ENCODE results near the gene TMEM30B.

TMEM30B gene

GRCh38 chr14:61254808-61255526, 26.2 kb downstream of the TMEM30B start:
- DNase-seq (ENCODE audit: low read depth in 2 of 2) = no peak
- no peak overlapping the region for H3K4me3 ChIP-seq (replicated peaks in 1 of 2; ENCODE audit: low read depth in 2 of 2, low read length in 2 of 2)
- no peak for TF ChIP-seq CTCF (IDR thresholded peaks at IDR 0.05; ENCODE audit: low read depth, low read length)

- no peak for TF ChIP-seq CTCF (IDR thresholded peaks at IDR 0.05; ENCODE audit: low read depth, low read length)
- no peak for DNase-seq (ENCODE audit: low read depth in 2 of 2)
- H3K4me3 ChIP-seq (replicated peaks in 1 of 2; ENCODE audit: low read depth in 2 of 2, low read length in 2 of 2) = no peak overlapping the region
These were observed 27.9 kb downstream of the TMEM30B start for GRCh38 chr14:61253064-61253738.

- no peak overlapping the region for H3K4me3 ChIP-seq (replicated peaks in 1 of 2; ENCODE audit: low read depth in 2 of 2, low read length in 2 of 2)
- DNase-seq (ENCODE audit: low read depth in 2 of 2) = peak; percentile 95 to 98
- peak; percentile 91 for TF ChIP-seq CTCF (IDR thresholded peaks at IDR 0.05; ENCODE audit: low read depth, low read length)
These were observed 28.6 kb downstream of the TMEM30B start for GRCh38 chr14:61252369-61253063.

- DNase-seq (ENCODE audit: low read depth in 2 of 2) = no peak
- H3K4me3 ChIP-seq (replicated peaks in 1 of 2; ENCODE audit: low read depth in 2 of 2, low read length in 2 of 2) = no peak overlapping the region
- TF ChIP-seq CTCF (IDR thresholded peaks at IDR 0.05; ENCODE audit: low read depth, low read length) = no peak
These were observed 31.1 kb downstream of the TMEM30B start for GRCh38 chr14:61250063-61250462.

- TF ChIP-seq CTCF (IDR thresholded peaks at IDR 0.05; ENCODE audit: low read depth, low read length) = no peak
- DNase-seq (ENCODE audit: low read depth in 2 of 2) = peak in 1 of 2 donors; percentile 49
- no peak overlapping the region for H3K4me3 ChIP-seq (replicated peaks in 1 of 2; ENCODE audit: low read depth in 2 of 2, low read length in 2 of 2)
These were observed 33.2 kb downstream of the TMEM30B start for GRCh38 chr14:61247935-61248334.

GRCh38 chr14:61246721-61247120, 34.4 kb downstream of the TMEM30B start:
- no peak for TF ChIP-seq CTCF (IDR thresholded peaks at IDR 0.05; ENCODE audit: low read depth, low read length)
- no peak overlapping the region for H3K4me3 ChIP-seq (replicated peaks in 1 of 2; ENCODE audit: low read depth in 2 of 2, low read length in 2 of 2)
- DNase-seq (ENCODE audit: low read depth in 2 of 2) = no peak

Data from cardiac fibroblast (primary cell).